Psoas muscle (tissue), 7 donors: ENCODE results near the gene CACNG6. TPM values are rescaled to one million over a fixed set of nuclear protein-coding genes. Genes with fewer than 3 reads are reported as not detected.

Experiments used
- polyA plus RNA-seq, 3 donors: library from polyadenylated mRNA; stranded (reverse); fragments of 200-250 nt; gene quantifications; one replicate each; pipeline ENCODE4 v1.2.3, GENCODE V29; 2013
- total RNA-seq, 4 donors: library from RNA; stranded (reverse); fragmentation: NEBNext Ultra II Directional in 2 of 4; extraction: Animal tissue kit (Norgen Biotek cat#: 25700) in 2 of 4; gene quantifications; one replicate each; pipeline versions ENCODE4 v1.2.1 to v1.2.4, GENCODE V29; 2021 to 2023
- donor health status: healthy with polysubstance abuse.
- donor health status: DM: no; HTN: no; CAD: no; lungs with moderate emphysema.
- donor health status: Bipolar disorder and iron deficiency.
- donor health status: healthy.
- donor health status: DM: no; HTN: no; CAD: no.
- donor health status: DM: no; HTN: no; CAD: no.
- donor health status: DM: yes; HTN: yes; CAD: no.

CACNG6 gene
- total and polyA plus RNA-seq, 7 donors = 2.1 to 33.1 (median 20.4) TPM

Other genes with a start within 250 kb of the CACNG6 start
- under 1 TPM; 0.16 to 0.44 (median 0.21) TPM for gene NLRP12, start 167.3 kb upstream of the CACNG6 start, total RNA-seq
- under 1 TPM; 0.04 to 0.17 (median 0.05) TPM for gene NLRP12, start 167.3 kb upstream of the CACNG6 start, polyA plus RNA-seq
- 10 to 100 TPM; 17.0 to 23.3 (median 20.3) TPM for gene MYADM, start 123.8 kb upstream of the CACNG6 start, total RNA-seq
- 10 to 100 TPM in 1 of 3 donors, 1 to 10 TPM in 2; 5.5 to 17.2 (median 7.7) TPM for gene MYADM, start 123.8 kb upstream of the CACNG6 start, polyA plus RNA-seq
- not detected for gene PRKCG, start 109.4 kb upstream of the CACNG6 start, total RNA-seq
- gene PRKCG, start 109.4 kb upstream of the CACNG6 start, polyA plus RNA-seq = under 1 TPM in 1 of 3 donors, not detected in 2; 0.01 TPM
- gene CACNG7, start 82.4 kb upstream of the CACNG6 start, total RNA-seq = not detected
- under 1 TPM in 1 of 3 donors, not detected in 2; 0.05 TPM for gene CACNG7, start 82.4 kb upstream of the CACNG6 start, polyA plus RNA-seq
- gene CACNG8, start 28.7 kb upstream of the CACNG6 start, total RNA-seq = under 1 TPM; 0.15 to 0.26 (median 0.17) TPM
- under 1 TPM; 0.04 to 0.42 (median 0.08) TPM for gene CACNG8, start 28.7 kb upstream of the CACNG6 start, polyA plus RNA-seq
- gene VSTM1, start 72.3 kb downstream of the CACNG6 start, total RNA-seq = not detected
- gene VSTM1, start 72.3 kb downstream of the CACNG6 start, polyA plus RNA-seq = not detected
- gene TARM1, start 89.7 kb downstream of the CACNG6 start, total RNA-seq = not detected
- gene TARM1, start 89.7 kb downstream of the CACNG6 start, polyA plus RNA-seq = not detected
- gene OSCAR, start 109.2 kb downstream of the CACNG6 start, total RNA-seq = under 1 TPM; 0.22 to 0.99 (median 0.70) TPM
- gene OSCAR, start 109.2 kb downstream of the CACNG6 start, polyA plus RNA-seq = under 1 TPM; 0.10 to 0.33 (median 0.31) TPM
- gene NDUFA3, start 111.2 kb downstream of the CACNG6 start, total RNA-seq = 100 to 1,000 TPM; 260 to 361 (median 307) TPM
- gene NDUFA3, start 111.2 kb downstream of the CACNG6 start, polyA plus RNA-seq = 100 to 1,000 TPM; 302 to 473 (median 338) TPM
- gene TFPT, start 124.0 kb downstream of the CACNG6 start, total RNA-seq = 10 to 100 TPM; 11.0 to 22.9 (median 13.8) TPM
- 10 to 100 TPM; 23.7 to 38.3 (median 25.2) TPM for gene TFPT, start 124.0 kb downstream of the CACNG6 start, polyA plus RNA-seq
- 10 to 100 TPM; 32.3 to 41.6 (median 36.4) TPM for gene PRPF31, start 124.1 kb downstream of the CACNG6 start, total RNA-seq
- gene PRPF31, start 124.1 kb downstream of the CACNG6 start, polyA plus RNA-seq = 10 to 100 TPM; 32.5 to 54.3 (median 52.9) TPM
- gene CNOT3, start 146.1 kb downstream of the CACNG6 start, total RNA-seq = 10 to 100 TPM; 19.4 to 28.4 (median 20.4) TPM
- 10 to 100 TPM; 14.1 to 16.1 (median 16.1) TPM for gene CNOT3, start 146.1 kb downstream of the CACNG6 start, polyA plus RNA-seq
- gene LENG1, start 168.1 kb downstream of the CACNG6 start, total RNA-seq = 10 to 100 TPM in 1 of 4 donors, 1 to 10 TPM in 3; 5.8 to 10.2 (median 7.0) TPM
- 10 to 100 TPM; 11.4 to 19.6 (median 12.1) TPM for gene LENG1, start 168.1 kb downstream of the CACNG6 start, polyA plus RNA-seq
- 1 to 10 TPM in 1 of 4 donors, under 1 TPM in 2, not detected in 1; 0.55 to 2.5 (median 0.74) TPM for gene TMC4, start 181.5 kb downstream of the CACNG6 start, total RNA-seq
- under 1 TPM; 0.64 to 0.70 (median 0.70) TPM for gene TMC4, start 181.5 kb downstream of the CACNG6 start, polyA plus RNA-seq
- 10 to 100 TPM in 3 of 4 donors, 1 to 10 TPM in 1; 6.2 to 17.8 (median 11.4) TPM for gene MBOAT7, start 197.9 kb downstream of the CACNG6 start, total RNA-seq
- gene MBOAT7, start 197.9 kb downstream of the CACNG6 start, polyA plus RNA-seq = 10 to 100 TPM in 1 of 3 donors, 1 to 10 TPM in 2; 6.3 to 11.4 (median 8.4) TPM
- gene TSEN34, start 199.7 kb downstream of the CACNG6 start, total RNA-seq = 10 to 100 TPM; 17.4 to 44.6 (median 19.2) TPM
- gene TSEN34, start 199.7 kb downstream of the CACNG6 start, polyA plus RNA-seq = 10 to 100 TPM; 15.5 to 42.6 (median 24.5) TPM
- 100 to 1,000 TPM; 479 to 705 (median 663) TPM for gene RPS9, start 209.2 kb downstream of the CACNG6 start, total RNA-seq
- 1,000 to 10,000 TPM; 1,294 to 2,049 (median 1,972) TPM for gene RPS9, start 209.2 kb downstream of the CACNG6 start, polyA plus RNA-seq
- 1 to 10 TPM; 1.9 to 3.8 (median 2.3) TPM for gene LILRB3, start 231.4 kb downstream of the CACNG6 start, total RNA-seq
- 1 to 10 TPM in 1 of 3 donors, under 1 TPM in 2; 0.32 to 1.2 (median 0.40) TPM for gene LILRB3, start 231.4 kb downstream of the CACNG6 start, polyA plus RNA-seq